ENCODE results near the gene SNX8.

Gene SNX8

GRCh38 chr7:2241580-2242540 lies 72.4 kb downstream of the SNX8 start, which contains the start of the genes MRM2 and NUDT1:
Gene MRM2 (minus strand): TSS chr7:2242205. CDS start chr7:2242169, 36 bp downstream.
Gene NUDT1 (plus strand): TSS chr7:2242226. CDS start chr7:2244575, 2,349 bp downstream.
- Histone ChIP-seq H3K27ac (peak within 1 kb of the TSS; percentile 42), H3K36me3 (ENCODE audit: insufficient read depth) (peaks cover 3% of the 10 kb centered on the region; the same call in 1 of the 2 replicates), H3K4me1 (ENCODE audit: low read depth, poor library complexity, severe bottlenecking) (peaks cover 21% of the 10 kb centered on the region), H3K9ac (peak within 1 kb of the TSS; percentile 87), H4K20me1 (ENCODE audit: insufficient read depth) (no peaks in the 10 kb centered on the region), H3K27me3 (ENCODE audit: insufficient read depth, low read depth) (no peaks in the 10 kb centered on the region), H3K4me3 (IDR thresholded peaks at IDR 0.05; ENCODE audit: insufficient read depth, low read depth, low read length) (peak within 1 kb of the TSS; percentile 41), H2AFZ (ENCODE audit: low read depth) (peak within 1 kb of the TSS; percentile 90), H3K79me2 (ENCODE audit: insufficient read depth, low read depth) (peaks cover 27% of the 10 kb centered on the region), H3K4me2 (peak within 1 kb of the TSS; percentile 84)
- TF ChIP-seq, protein P1, sequence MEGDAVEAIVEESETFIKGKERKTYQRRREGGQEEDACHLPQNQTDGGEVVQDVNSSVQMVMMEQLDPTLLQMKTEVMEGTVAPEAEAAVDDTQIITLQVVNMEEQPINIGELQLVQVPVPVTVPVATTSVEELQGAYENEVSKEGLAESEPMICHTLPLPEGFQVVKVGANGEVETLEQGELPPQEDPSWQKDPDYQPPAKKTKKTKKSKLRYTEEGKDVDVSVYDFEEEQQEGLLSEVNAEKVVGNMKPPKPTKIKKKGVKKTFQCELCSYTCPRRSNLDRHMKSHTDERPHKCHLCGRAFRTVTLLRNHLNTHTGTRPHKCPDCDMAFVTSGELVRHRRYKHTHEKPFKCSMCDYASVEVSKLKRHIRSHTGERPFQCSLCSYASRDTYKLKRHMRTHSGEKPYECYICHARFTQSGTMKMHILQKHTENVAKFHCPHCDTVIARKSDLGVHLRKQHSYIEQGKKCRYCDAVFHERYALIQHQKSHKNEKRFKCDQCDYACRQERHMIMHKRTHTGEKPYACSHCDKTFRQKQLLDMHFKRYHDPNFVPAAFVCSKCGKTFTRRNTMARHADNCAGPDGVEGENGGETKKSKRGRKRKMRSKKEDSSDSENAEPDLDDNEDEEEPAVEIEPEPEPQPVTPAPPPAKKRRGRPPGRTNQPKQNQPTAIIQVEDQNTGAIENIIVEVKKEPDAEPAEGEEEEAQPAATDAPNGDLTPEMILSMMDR (conservative IDR thresholded peaks at IDR 0.05; ENCODE audit: low read depth, low read length) = no peak

GRCh38 chr7:2239242-2239641 lies 75.0 kb downstream of the SNX8 start:
- Histone ChIP-seq H3K4me3 (IDR thresholded peaks at IDR 0.05; ENCODE audit: insufficient read depth, low read depth, low read length) (no peak overlapping the region), H3K79me2 (ENCODE audit: insufficient read depth, low read depth) (peaks cover 27% of the 10 kb centered on the region), H3K27ac (no peak overlapping the region), H3K27me3 (ENCODE audit: insufficient read depth, low read depth) (no peaks in the 10 kb centered on the region), H2AFZ (ENCODE audit: low read depth) (no peak overlapping the region), H3K36me3 (ENCODE audit: insufficient read depth) (peaks cover 6% of the 10 kb centered on the region; the same call in 1 of the 2 replicates), H3K4me1 (ENCODE audit: low read depth, poor library complexity, severe bottlenecking) (peaks cover 21% of the 10 kb centered on the region), H4K20me1 (ENCODE audit: insufficient read depth) (no peaks in the 10 kb centered on the region), H3K9ac (no peak overlapping the region), H3K4me2 (no peak overlapping the region)
- TF ChIP-seq, protein P1 (conservative IDR thresholded peaks at IDR 0.05; ENCODE audit: low read depth, low read length) = no peak

DNA sequence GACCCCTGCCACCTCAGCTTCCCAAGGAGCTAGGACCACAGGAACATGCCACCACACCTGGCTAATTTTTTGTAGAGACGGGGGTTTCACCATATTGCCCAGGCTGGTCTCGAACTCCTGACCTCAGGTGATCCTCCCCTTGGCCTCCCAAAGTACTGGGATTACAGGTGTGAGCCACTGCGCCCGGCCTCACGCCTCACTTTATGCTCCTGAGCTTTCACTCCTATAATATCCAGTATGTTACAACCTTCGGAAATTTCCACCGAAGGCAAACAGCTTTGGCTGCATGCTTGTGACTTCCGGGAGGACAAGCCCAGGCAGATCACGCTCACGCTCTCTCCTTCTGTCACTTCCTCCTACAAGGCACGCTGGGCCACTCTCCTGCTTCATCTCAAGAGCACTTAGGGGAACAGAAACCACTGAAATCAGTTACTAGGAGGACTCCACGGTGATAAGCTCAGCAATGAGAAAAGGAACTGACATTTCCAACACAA lies 77.1 kb downstream of the SNX8 start:
- H3K4me2 ChIP-seq = no peak overlapping the region
- TF ChIP-seq, protein P1 (conservative IDR thresholded peaks at IDR 0.05; ENCODE audit: low read depth, low read length) = no peak
- H3K27me3 ChIP-seq (ENCODE audit: insufficient read depth, low read depth) = no peaks in the 10 kb centered on the region
- no peaks in the 10 kb centered on the region for H4K20me1 ChIP-seq (ENCODE audit: insufficient read depth)
- no peak overlapping the region for H3K9ac ChIP-seq
- H3K36me3 ChIP-seq (ENCODE audit: insufficient read depth) = peaks cover 6% of the 10 kb centered on the region; the same call in 1 of the 2 replicates
- no peak overlapping the region for H3K27ac ChIP-seq
- no peak overlapping the region for H3K4me3 ChIP-seq (IDR thresholded peaks at IDR 0.05; ENCODE audit: insufficient read depth, low read depth, low read length)
- H2AFZ ChIP-seq (ENCODE audit: low read depth) = no peak overlapping the region
- H3K79me2 ChIP-seq (ENCODE audit: insufficient read depth, low read depth) = peaks cover 26% of the 10 kb centered on the region
- peaks cover 15% of the 10 kb centered on the region for H3K4me1 ChIP-seq (ENCODE audit: low read depth, poor library complexity, severe bottlenecking)

- peaks cover 15% of the 10 kb centered on the region for H3K4me1 ChIP-seq (ENCODE audit: low read depth, poor library complexity, severe bottlenecking)
- TF ChIP-seq, protein P1 (conservative IDR thresholded peaks at IDR 0.05; ENCODE audit: low read depth, low read length) = no peak
- no peak overlapping the region for H3K27ac ChIP-seq
- peaks cover 6% of the 10 kb centered on the region; the same call in 1 of the 2 replicates for H3K36me3 ChIP-seq (ENCODE audit: insufficient read depth)
- H3K9ac ChIP-seq = no peak overlapping the region
- no peak overlapping the region for H3K4me3 ChIP-seq (IDR thresholded peaks at IDR 0.05; ENCODE audit: insufficient read depth, low read depth, low read length)
- H3K4me2 ChIP-seq = no peak overlapping the region
- no peaks in the 10 kb centered on the region for H3K27me3 ChIP-seq (ENCODE audit: insufficient read depth, low read depth)
- no peak overlapping the region for H2AFZ ChIP-seq (ENCODE audit: low read depth)
- H3K79me2 ChIP-seq (ENCODE audit: insufficient read depth, low read depth) = peaks cover 32% of the 10 kb centered on the region; the same call in 1 of the 2 replicates
- H4K20me1 ChIP-seq (ENCODE audit: insufficient read depth) = peaks cover 3% of the 10 kb centered on the region; the same call in 1 of the 2 replicates
These were observed 80.3 kb downstream of the SNX8 start for GRCh38 chr7:2233926-2234325.

Measured in KMS-11 (cell line).